PC-3 (cell line): ENCODE results near the gene GDPD1. TPM values are rescaled to one million over a fixed set of nuclear protein-coding genes. Genes with fewer than 3 reads are reported as not detected.

Source experiments
- ATAC-seq: fragments of 200-7000 bp; cut with Tn5 transposase; 2 replicates; pipeline ENCODE4 v1.9.1; 2020; ENCODE audit warnings: mild to moderate bottlenecking, moderate library complexity
- BruUV-seq: library from RNA; stranded (reverse); fragments of 400-500 nt; replicated peaks from 2 replicates; lab custom pipeline; 2021; lab: Mats Ljungman, UMichigan
- CTCF ChIA-PET: fragments of 300-600 bp; sonication (Branson Sonifier 250); formaldehyde crosslinking; loops from one replicate; lab custom pipeline; 2022; ENCODE audit warnings: antibody characterized with exemption; lab: Charles Lee
- POLR2A ChIA-PET: fragments of 300-600 bp; sonication (Branson Sonifier 250); formaldehyde crosslinking; loops from one replicate; lab custom pipeline; 2022; ENCODE audit warnings: antibody characterized with exemption; ENCODE audit not compliant: unreplicated experiment; lab: Charles Lee
- DNase-seq: peaks from one replicate; pipeline ENCODE4 v3.0.0-alpha.2; 2015
- H2AFZ ChIP-seq: fragments of 300-600 bp; sonication (generic); 2 replicates; pipeline ENCODE4 v1.6.0; 2016; ENCODE audit warnings: antibody characterized with exemption, low read length
- H3F3A ChIP-seq: fragments of 300-600 bp; sonication (generic); one replicate; pipeline ENCODE4 v1.6.0; 2017; ENCODE audit warnings: antibody characterized with exemption, low read length, control low read depth, mild to moderate bottlenecking; ENCODE audit not compliant: unreplicated experiment
- H3K27ac ChIP-seq: fragments of 300-600 bp; sonication (generic); 2 replicates; pipeline ENCODE4 v1.5.1; 2016; ENCODE audit warnings: mild to moderate bottlenecking, low read length
- H3K27me3 ChIP-seq: fragments of 300-600 bp; sonication (generic); 2 replicates; pipeline ENCODE4 v1.6.1; 2016; ENCODE audit warnings: low read length, mixed read lengths
- H3K36me3 ChIP-seq: fragments of 300-600 bp; sonication (generic); 2 replicates; pipeline ENCODE4 v1.6.1; 2016; ENCODE audit warnings: low read depth, mixed run types, low read length, mixed read lengths
- H3K4me1 ChIP-seq: fragments of 300-600 bp; sonication (generic); 2 replicates; pipeline ENCODE4 v1.5.1; 2016; ENCODE audit warnings: low read length; ENCODE audit not compliant: insufficient read depth
- H3K4me2 ChIP-seq: fragments of 300-600 bp; sonication (generic); 2 replicates; pipeline ENCODE4 v1.6.0; 2016; ENCODE audit warnings: low read length
- H3K4me3 ChIP-seq: fragments of 300-600 bp; sonication (generic); 2 replicates; pipeline ENCODE4 v1.5.1; 2016; ENCODE audit warnings: mild to moderate bottlenecking, low read length, mixed read lengths
- H3K79me2 ChIP-seq: fragments of 300-600 bp; sonication (generic); 2 replicates; pipeline ENCODE4 v1.6.1; 2017; ENCODE audit warnings: low read length, mixed read lengths
- H3K9ac ChIP-seq: fragments of 300-600 bp; sonication (generic); 2 replicates; pipeline ENCODE4 v1.6.0; 2016; ENCODE audit warnings: mild to moderate bottlenecking, low read length
- H3K9me2 ChIP-seq: fragments of 300-600 bp; sonication (generic); replicated peaks from 2 replicates; pipeline ENCODE4 v1.6.1; 2016; ENCODE audit warnings: mixed run types, low read length, mixed read lengths
- H3K9me3 ChIP-seq: fragments of 300-600 bp; sonication (generic); 2 replicates; pipeline ENCODE4 v1.6.1; 2016; ENCODE audit warnings: low read length, mixed read lengths
- H4K20me1 ChIP-seq: fragments of 300-600 bp; sonication (generic); 2 replicates; pipeline ENCODE4 v1.6.1; 2016; ENCODE audit warnings: low read length, mixed read lengths
- EZH2 ChIP-seq: fragments of 300-600 bp; sonication (generic); IDR thresholded peaks from one replicate; pipeline ENCODE4 v1.6.1; 2017; ENCODE audit warnings: antibody characterized with exemption, mild to moderate bottlenecking, low read length; ENCODE audit not compliant: unreplicated experiment
- EZH2phosphoT487 ChIP-seq: fragments of 300-600 bp; sonication (generic); IDR thresholded peaks from 2 replicates; pipeline ENCODE4 v1.6.1; 2018; ENCODE audit warnings: mild to moderate bottlenecking, antibody characterized with exemption, low read length, borderline replicate concordance
- intact Hi-C: fragments of 100-400 bp; cut with micrococcal nuclease; formaldehyde crosslinking; loops from 2 replicates; pipeline ENCODE4 v1.9.0; 2023
- total RNA-seq: library from RNA; depleted of rRNA; stranded (reverse); fragments of >200 nt; gene quantifications from 2 replicates; pipeline ENCODE4 v1.2.3, GENCODE V29; 2014; rRNA removed
- TF ChIP-seq, protein P1 (sequence below): fragments of 300-600 bp; sonication (generic); conservative IDR thresholded peaks from 2 replicates; pipeline ENCODE4 v1.5.1; 2017; ENCODE audit warnings: antibody characterized with exemption, low read depth, mild to moderate bottlenecking, low read length

Gene GDPD1
- total RNA-seq, 1 experiment from 2014 or later = 1.5 TPM

- no peaks in the 10 kb centered on the region for H3K27me3 ChIP-seq
- intact Hi-C loops = loop anchor here (10.0 kb wide), 2 partner anchors 209 to 239 kb away; no protein-coding TSS in a partner anchor
These were observed 95.6 kb downstream of the GDPD1 start for GRCh38 chr17:59315866-59316265.

More at GRCh38 chr17:59315866-59316265, 95.6 kb downstream of the GDPD1 start:
- Histone ChIP-seq H4K20me1 (no peaks in the 10 kb centered on the region), H2AFZ (no peak overlapping the region), H3K36me3 (no peaks in the 10 kb centered on the region), H3F3A (no peaks in the 10 kb centered on the region), H3K79me2 (no peaks in the 10 kb centered on the region), H3K4me2 (no peak overlapping the region), H3K9me2 (no peaks in the 10 kb centered on the region), H3K27ac (no peak overlapping the region), H3K9ac (no peak overlapping the region), H3K4me1 (no peaks in the 10 kb centered on the region), H3K9me3 (no peaks in the 10 kb centered on the region), H3K4me3 (no peak overlapping the region)
- ATAC-seq (no peak), DNase-seq (no peak)
- no peak for TF ChIP-seq EZH2
- TF ChIP-seq, protein P1, sequence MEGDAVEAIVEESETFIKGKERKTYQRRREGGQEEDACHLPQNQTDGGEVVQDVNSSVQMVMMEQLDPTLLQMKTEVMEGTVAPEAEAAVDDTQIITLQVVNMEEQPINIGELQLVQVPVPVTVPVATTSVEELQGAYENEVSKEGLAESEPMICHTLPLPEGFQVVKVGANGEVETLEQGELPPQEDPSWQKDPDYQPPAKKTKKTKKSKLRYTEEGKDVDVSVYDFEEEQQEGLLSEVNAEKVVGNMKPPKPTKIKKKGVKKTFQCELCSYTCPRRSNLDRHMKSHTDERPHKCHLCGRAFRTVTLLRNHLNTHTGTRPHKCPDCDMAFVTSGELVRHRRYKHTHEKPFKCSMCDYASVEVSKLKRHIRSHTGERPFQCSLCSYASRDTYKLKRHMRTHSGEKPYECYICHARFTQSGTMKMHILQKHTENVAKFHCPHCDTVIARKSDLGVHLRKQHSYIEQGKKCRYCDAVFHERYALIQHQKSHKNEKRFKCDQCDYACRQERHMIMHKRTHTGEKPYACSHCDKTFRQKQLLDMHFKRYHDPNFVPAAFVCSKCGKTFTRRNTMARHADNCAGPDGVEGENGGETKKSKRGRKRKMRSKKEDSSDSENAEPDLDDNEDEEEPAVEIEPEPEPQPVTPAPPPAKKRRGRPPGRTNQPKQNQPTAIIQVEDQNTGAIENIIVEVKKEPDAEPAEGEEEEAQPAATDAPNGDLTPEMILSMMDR = no peak
- no peak for TF ChIP-seq EZH2phosphoT487
- POLR2A ChIA-PET = no interaction called here
- no TSS peak for BruUV-seq
- CTCF ChIA-PET = interaction anchor here (0.5 kb wide), 1 partner anchor 26 kb away, joined by 4 read pairs; no protein-coding TSS in a partner anchor

Other genes with a start within 250 kb of the GDPD1 start
- gene TRIM37, start 113.6 kb upstream of the GDPD1 start, total RNA-seq = 35.1 and 42.0 TPM in 2 replicates
- gene SKA2, start 65.3 kb upstream of the GDPD1 start, total RNA-seq = 143 and 155 TPM in 2 replicates
- 77.2 and 78.9 TPM in 2 replicates for gene PRR11, start 64.8 kb upstream of the GDPD1 start, total RNA-seq
- 28.5 and 31.8 TPM in 2 replicates for gene SMG8, start 10.5 kb upstream of the GDPD1 start, total RNA-seq
- 0.47 and 1.1 TPM in 2 replicates for gene YPEL2, start 111.1 kb downstream of the GDPD1 start, total RNA-seq